Lung (tissue), 12 donors: Measurements from ENCODE around the gene POLH. TPM values are rescaled to one million over a fixed set of nuclear protein-coding genes. Genes with fewer than 3 reads are reported as not detected.
A peak's percentile ranks its signal among the peaks of the same experiment; 100 is the strongest.
"Not testable (repeated sequence)": the region's sequence is repeated elsewhere in the genome, so short reads cannot be mapped to it uniquely, and the experiment has no call there.

Experiments
- ATAC-seq: fragments of 200-7000 bp; cut with Tn5 transposase; one replicate; pipeline ENCODE4 v1.9.1; 2020; ENCODE audit warnings: moderate number of reproducible peaks; ENCODE audit not compliant: insufficient read depth, low FRiP score
- DNase-seq, 3 donors: peaks; one replicate each; pipeline ENCODE4 v3.0.0-alpha.2; 2013 to 2017
- H3K27ac ChIP-seq, 2 donors: one replicate each; pipeline ENCODE4 v1.5.1; 2013; ENCODE audit warnings: mild to moderate bottlenecking in 2 of 2, moderate library complexity in 2 of 2, control low read depth in 1 of 2, inconsistent platforms in 1 of 2, low read depth in 1 of 2, low read length in 1 of 2
- H3K27me3 ChIP-seq, 3 donors: one replicate each; pipeline ENCODE4 v1.5.1; 2013; ENCODE audit warnings: low read length in 2 of 3; ENCODE audit not compliant: control insufficient read depth in 3 of 3, insufficient read depth in 3 of 3
- H3K36me3 ChIP-seq, 4 donors: one replicate each; pipeline ENCODE4 v1.5.1; 2013; ENCODE audit warnings: low read length in 4 of 4, mild to moderate bottlenecking in 1 of 4, moderate library complexity in 1 of 4; ENCODE audit not compliant: control insufficient read depth in 4 of 4, insufficient read depth in 4 of 4
- H3K4me1 ChIP-seq, 5 donors: one replicate each; pipeline ENCODE4 v1.5.1; 2013; ENCODE audit warnings: low read length in 5 of 5, mild to moderate bottlenecking in 2 of 5, moderate library complexity in 1 of 5; ENCODE audit not compliant: control insufficient read depth in 5 of 5, insufficient read depth in 5 of 5
- H3K4me3 ChIP-seq: one replicate; pipeline ENCODE4 v1.5.1; 2013; ENCODE audit warnings: mild to moderate bottlenecking, control low read depth, moderate library complexity
- H3K9ac ChIP-seq, 2 donors: one replicate each; pipeline ENCODE4 v1.5.1; 2013; ENCODE audit warnings: low read length in 2 of 2, control low read depth in 1 of 2; ENCODE audit not compliant: insufficient read depth in 1 of 2
- H3K9me3 ChIP-seq, 4 donors: one replicate each; pipeline ENCODE4 v1.5.1; 2013; ENCODE audit warnings: low read length in 3 of 4, mild to moderate bottlenecking in 1 of 4, moderate library complexity in 1 of 4; ENCODE audit not compliant: control insufficient read depth in 4 of 4, insufficient read depth in 3 of 4
- WGBS, 2 donors: extraction: QIAGEN DNeasy Blood & Tissue Kit; methylation state at CpG; one replicate each; pipeline ENCODE4 v1.1.7; 2013; 5-methylcytosine and 5-hydroxymethylcytosine counted together
- polyA plus RNA-seq, 2 donors: library from polyadenylated mRNA; stranded (reverse); fragments of 200-250 nt; gene quantifications; one replicate each; pipeline ENCODE4 v1.2.1, GENCODE V29; 2013
- total RNA-seq, 2 donors: library from RNA; depleted of rRNA in 1 of 2; stranded (reverse); fragments of >200 nt in 1 of 2; gene quantifications; one replicate each; pipeline ENCODE4 v1.2.1, GENCODE V29; 2014 to 2021
- TF ChIP-seq, protein P1 (sequence below): IDR thresholded peaks from 2 replicates; pipeline ENCODE4 v1.5.1; 2012; ENCODE audit warnings: mild to moderate bottlenecking; ENCODE audit errors: control extremely low read depth, extremely low read depth
- donor health status: control.
- donor health status: control.
- donor health status: Bipolar disorder and iron deficiency.
- donor health status: healthy.
- donor health status: DM: yes; HTN: yes; CAD: no.

Gene POLH
- total and polyA plus RNA-seq, 4 donors: 4.0 to 27.3 (median 7.5) TPM

DNA sequence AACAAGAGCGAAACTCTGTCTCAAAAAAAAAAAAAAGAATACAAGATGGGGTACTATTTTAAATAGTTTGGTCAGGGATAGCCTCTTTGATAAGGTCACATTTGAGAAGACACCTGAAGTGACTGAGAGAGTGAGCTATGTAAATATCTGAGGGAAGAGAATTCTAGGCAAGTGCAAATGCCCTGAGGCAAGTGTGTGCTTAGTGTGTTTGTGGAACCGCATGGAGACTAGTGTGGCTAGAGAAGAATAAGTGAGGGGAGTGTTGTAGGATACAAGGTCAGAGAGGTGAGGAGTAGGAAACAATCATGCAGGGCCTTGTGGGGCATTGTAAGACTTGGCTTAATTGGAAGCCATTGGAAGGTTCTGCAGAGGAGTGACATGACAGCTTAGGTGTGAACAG is 72.3 kb downstream of the POLH start:
- ATAC-seq (no peak), DNase-seq (no peak)
- 93 to 98% methylated on average over 2 of the region's 2 CpGs for WGBS, 2 donors
- TF ChIP-seq, protein P1, sequence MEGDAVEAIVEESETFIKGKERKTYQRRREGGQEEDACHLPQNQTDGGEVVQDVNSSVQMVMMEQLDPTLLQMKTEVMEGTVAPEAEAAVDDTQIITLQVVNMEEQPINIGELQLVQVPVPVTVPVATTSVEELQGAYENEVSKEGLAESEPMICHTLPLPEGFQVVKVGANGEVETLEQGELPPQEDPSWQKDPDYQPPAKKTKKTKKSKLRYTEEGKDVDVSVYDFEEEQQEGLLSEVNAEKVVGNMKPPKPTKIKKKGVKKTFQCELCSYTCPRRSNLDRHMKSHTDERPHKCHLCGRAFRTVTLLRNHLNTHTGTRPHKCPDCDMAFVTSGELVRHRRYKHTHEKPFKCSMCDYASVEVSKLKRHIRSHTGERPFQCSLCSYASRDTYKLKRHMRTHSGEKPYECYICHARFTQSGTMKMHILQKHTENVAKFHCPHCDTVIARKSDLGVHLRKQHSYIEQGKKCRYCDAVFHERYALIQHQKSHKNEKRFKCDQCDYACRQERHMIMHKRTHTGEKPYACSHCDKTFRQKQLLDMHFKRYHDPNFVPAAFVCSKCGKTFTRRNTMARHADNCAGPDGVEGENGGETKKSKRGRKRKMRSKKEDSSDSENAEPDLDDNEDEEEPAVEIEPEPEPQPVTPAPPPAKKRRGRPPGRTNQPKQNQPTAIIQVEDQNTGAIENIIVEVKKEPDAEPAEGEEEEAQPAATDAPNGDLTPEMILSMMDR: no peak
- Histone ChIP-seq H3K27me3 (no peaks in the 10 kb centered on the region), H3K36me3 (no peaks in the 10 kb centered on the region), H3K9ac (no peak overlapping the region), H3K4me1 (peaks cover 0 to 3% (median 3%) of the 10 kb centered on the region in 5 donors), H3K9me3 (no peaks in the 10 kb centered on the region), H3K27ac (no peak overlapping the region), H3K4me3 (no peak overlapping the region)

DNA sequence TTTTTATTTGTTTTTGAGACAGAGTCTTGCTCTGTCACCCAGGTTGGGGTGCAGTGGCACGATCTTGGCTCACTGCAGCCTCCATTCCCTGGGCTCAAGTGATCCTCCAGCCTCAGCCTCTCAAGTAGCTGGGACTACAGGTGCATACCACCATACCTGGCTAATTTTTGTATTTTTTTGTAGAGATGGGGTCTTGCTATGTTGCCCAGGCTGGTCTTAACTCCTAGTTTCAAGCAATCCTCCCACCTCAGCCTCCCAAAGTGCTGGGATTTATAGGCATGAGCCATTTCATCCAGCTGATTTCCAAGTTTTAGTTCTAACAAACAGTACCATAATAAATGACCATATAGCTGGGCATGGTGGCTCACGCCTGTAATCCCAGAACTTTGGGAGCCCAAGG is 76.8 kb downstream of the POLH start:
- not testable (repeated sequence) for ATAC-seq, DNase-seq, H3K4me1 ChIP-seq, H3K9ac ChIP-seq, H3K4me3 ChIP-seq, H3K9me3 ChIP-seq, H3K36me3 ChIP-seq, H3K27me3 ChIP-seq
- 87 to 97% methylated on average over 2 of the region's 2 CpGs for WGBS, 2 donors
- peak overlapping the region in 1 of 2 donors; percentile 49 for H3K27ac ChIP-seq

DNA sequence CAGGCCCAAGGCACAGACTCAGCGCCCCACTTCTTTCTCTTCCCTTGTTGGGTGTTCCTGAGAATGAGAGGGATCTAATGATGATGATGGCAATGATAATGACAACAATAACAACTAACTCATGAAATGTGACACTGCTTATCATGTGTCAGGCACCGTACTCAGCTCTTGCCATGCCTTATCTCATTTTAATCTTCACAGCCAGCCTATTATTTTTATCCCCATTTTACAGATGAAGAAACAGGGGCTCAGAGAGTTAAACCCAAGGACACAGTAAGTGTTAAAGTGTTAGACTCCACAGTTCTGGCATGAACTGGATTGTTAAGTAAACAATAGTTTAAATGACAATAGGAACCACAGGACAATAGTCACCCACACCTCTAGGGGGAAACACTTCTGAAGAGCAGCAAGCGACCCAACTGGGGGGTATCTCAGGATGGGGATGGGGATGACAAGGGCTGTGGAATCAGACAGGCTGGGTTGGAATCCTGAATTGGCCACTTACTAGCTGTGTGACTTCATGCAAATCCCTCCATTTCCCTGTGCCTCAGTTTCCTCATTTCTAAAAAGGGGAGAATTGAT is 81.3 kb downstream of the POLH start:
- no peak overlapping the region for H3K27ac ChIP-seq
- H3K27me3 ChIP-seq: no peaks in the 10 kb centered on the region
- H3K36me3 ChIP-seq: peaks cover 0 to 6% (median 0%) of the 10 kb centered on the region in 4 donors
- H3K4me1 ChIP-seq: no peaks in the 10 kb centered on the region
- no peak overlapping the region for H3K9ac ChIP-seq
- DNase-seq (no peak), ATAC-seq (no peak)
- TF ChIP-seq, protein P1: no peak
- H3K9me3 ChIP-seq: no peaks in the 10 kb centered on the region
- 83 to 91% methylated on average over 3 of the region's 3 CpGs for WGBS, 2 donors
- no peak overlapping the region for H3K4me3 ChIP-seq

DNA sequence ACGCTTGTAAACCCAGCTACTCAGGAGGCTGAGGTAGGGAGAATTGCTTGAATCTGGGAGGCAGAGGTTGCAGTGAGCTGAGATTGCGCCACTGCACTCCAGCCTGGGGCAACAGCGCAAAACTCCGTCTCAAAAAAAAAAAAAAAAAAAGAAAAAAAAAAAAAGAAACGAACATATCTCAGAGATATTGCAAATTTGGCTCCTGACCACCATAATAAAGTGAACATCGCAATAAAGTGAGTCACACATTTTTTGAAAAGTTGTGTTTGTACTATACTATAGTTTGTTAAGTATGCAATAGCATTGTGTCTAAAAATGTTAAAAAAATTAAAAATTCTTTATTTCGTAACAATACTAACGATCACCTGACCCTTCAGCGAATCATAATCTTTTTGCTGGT is 82.2 kb downstream of the POLH start:
- TF ChIP-seq, protein P1: no peak
- Histone ChIP-seq H3K9ac (no peak overlapping the region), H3K27ac (no peak overlapping the region), H3K27me3 (no peaks in the 10 kb centered on the region), H3K4me1 (no peaks in the 10 kb centered on the region), H3K36me3 (peaks cover 0 to 6% (median 0%) of the 10 kb centered on the region in 4 donors), H3K4me3 (no peak overlapping the region), H3K9me3 (no peaks in the 10 kb centered on the region)
- ATAC-seq (no peak), DNase-seq (no peak)
- WGBS, 2 donors: 86 to 94% methylated on average over 9 of the region's 9 CpGs

DNA sequence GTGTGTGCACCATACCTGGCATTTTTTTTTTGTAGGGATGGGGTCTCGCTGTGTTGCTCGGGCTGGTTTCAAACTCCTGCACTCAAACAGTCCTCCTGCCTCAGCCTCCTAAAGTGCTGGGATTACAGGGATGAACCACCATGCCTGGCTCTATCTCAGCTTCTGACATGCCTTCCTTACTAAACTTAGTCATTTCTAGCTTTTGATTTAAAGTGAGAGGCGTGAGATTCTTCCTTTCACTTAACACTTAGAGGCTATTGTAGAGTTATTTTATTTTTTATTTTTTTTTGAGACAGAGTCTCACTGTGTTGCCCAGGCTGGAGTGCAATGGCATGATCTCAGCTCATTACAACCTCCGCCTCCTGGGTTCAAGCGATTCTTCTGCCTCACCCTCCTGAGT is 87.0 kb downstream of the POLH start:
- ATAC-seq, H3K27me3 ChIP-seq, H3K36me3 ChIP-seq, H3K4me3 ChIP-seq, DNase-seq, H3K9ac ChIP-seq, H3K27ac ChIP-seq, H3K9me3 ChIP-seq: not testable (repeated sequence)
- peaks cover under 1 to 10% (median 2%) of the 10 kb centered on the region in 5 donors for H3K4me1 ChIP-seq
- WGBS, 2 donors: 95 to 97% methylated on average over 5 of the region's 5 CpGs
